Fibroblast of the aortic adventitia (primary cell): ENCODE measurements around the gene NET1. TPM values are rescaled to one million over a fixed set of nuclear protein-coding genes. Genes with fewer than 3 reads are reported as not detected.

Experiments used
- DNase-seq: peaks from one replicate; pipeline ENCODE4 v3.0.0-alpha.2; 2010; ENCODE audit warnings: low read depth
- H3K4me3 ChIP-seq: 2 replicates; pipeline ENCODE4 v1.5.1; 2011; ENCODE audit warnings: low read depth, mild to moderate bottlenecking, control low read depth, low read length, moderate library complexity
- total RNA-seq: library from RNA; depleted of rRNA; stranded (reverse); fragments of >200 nt; gene quantifications from 2 replicates; pipeline ENCODE4 v1.2.3, GENCODE V29; 2012; ENCODE audit warnings: low replicate concordance
- TF ChIP-seq, protein P1 (sequence below): IDR thresholded peaks from 2 replicates; pipeline ENCODE4 v1.5.1; 2011; ENCODE audit warnings: mild to moderate bottlenecking, low read length, control low read depth, inconsistent platforms; ENCODE audit not compliant: insufficient read depth

Gene NET1
- total RNA-seq, 1 donor, result 33.9 TPM

DNA sequence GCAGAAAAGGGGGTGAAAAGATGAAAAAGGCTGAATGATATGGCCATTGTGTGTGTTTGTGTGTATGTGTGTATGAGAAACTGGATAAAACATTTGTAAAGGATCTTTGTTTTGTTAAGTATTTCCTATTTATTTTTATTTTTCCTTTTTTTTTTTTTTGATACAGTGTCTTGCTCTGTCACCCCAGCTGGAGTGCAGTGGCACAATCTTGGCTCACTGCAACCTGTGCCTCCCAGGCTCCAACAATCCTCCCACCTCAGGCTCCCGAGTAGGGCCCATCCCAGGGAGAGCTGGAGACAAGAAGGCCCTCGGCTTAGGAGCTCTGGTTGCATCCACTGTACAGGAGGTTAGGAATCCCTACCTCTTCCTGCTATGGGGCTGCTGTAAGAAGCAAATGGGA, 93.9 kb downstream of the NET1 start:
- DNase-seq, result no peak
- TF ChIP-seq, protein P1, sequence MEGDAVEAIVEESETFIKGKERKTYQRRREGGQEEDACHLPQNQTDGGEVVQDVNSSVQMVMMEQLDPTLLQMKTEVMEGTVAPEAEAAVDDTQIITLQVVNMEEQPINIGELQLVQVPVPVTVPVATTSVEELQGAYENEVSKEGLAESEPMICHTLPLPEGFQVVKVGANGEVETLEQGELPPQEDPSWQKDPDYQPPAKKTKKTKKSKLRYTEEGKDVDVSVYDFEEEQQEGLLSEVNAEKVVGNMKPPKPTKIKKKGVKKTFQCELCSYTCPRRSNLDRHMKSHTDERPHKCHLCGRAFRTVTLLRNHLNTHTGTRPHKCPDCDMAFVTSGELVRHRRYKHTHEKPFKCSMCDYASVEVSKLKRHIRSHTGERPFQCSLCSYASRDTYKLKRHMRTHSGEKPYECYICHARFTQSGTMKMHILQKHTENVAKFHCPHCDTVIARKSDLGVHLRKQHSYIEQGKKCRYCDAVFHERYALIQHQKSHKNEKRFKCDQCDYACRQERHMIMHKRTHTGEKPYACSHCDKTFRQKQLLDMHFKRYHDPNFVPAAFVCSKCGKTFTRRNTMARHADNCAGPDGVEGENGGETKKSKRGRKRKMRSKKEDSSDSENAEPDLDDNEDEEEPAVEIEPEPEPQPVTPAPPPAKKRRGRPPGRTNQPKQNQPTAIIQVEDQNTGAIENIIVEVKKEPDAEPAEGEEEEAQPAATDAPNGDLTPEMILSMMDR, result no peak
- H3K4me3 ChIP-seq, result no peak overlapping the region

- TF ChIP-seq, protein P1, result no peak
- no peak for DNase-seq
- H3K4me3 ChIP-seq, result no peak overlapping the region
These were observed 94.6 kb downstream of the NET1 start for GRCh38 chr10:5506751-5507648.

GRCh38 chr10:5507649-5508131, 95.3 kb downstream of the NET1 start:
- TF ChIP-seq, protein P1, result no peak
- no peak for DNase-seq

DNA sequence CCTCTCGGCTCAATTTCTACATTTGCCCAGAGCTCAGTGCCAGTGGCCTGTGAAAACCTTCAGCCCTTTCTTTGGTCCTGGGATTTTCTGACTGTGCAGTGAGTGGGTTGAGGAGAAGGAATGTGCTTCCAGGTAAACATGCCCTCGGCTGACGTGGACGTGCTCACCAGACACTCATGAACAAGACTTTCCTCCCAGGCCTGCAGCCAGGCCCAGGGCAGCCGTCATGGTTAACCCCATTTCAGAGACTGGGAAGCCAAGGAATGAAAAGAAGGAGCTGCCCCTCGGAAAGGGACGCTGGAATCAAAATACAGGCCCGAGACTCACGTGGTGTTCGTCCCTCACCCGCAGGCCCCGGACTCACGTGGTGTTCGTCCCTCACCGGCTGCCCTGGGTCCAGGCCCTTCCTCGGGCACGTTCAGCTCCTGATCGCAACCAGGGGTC, 95.8 kb downstream of the NET1 start:
- no peak overlapping the region for H3K4me3 ChIP-seq
- TF ChIP-seq, protein P1, result no peak
- DNase-seq, result no peak

More at GRCh38 chr10:5507649-5508131, 95.3 kb downstream of the NET1 start:
- H3K4me3 ChIP-seq, result no peak overlapping the region

Other genes starting within 250 kb of the NET1 start
- not detected in 2 replicates for gene AKR1C8, start 227.4 kb upstream of the NET1 start, total RNA-seq
- gene AKR1C4, start 215.7 kb upstream of the NET1 start, total RNA-seq, result not detected in 2 replicates
- not detected in 2 replicates for gene UCN3, start 47.6 kb upstream of the NET1 start, total RNA-seq
- gene TUBAL3, start 7.7 kb upstream of the NET1 start, total RNA-seq, result not detected in 2 replicates
- gene CALML5, start 87.0 kb downstream of the NET1 start, total RNA-seq, result not detected in 2 replicates
- gene CALML3, start 112.4 kb downstream of the NET1 start, total RNA-seq, result not detected in 2 replicates